Thoracic aorta (tissue), 2 donors: ENCODE data around the gene PTPRN2. TPM values are rescaled to one million over a fixed set of nuclear protein-coding genes. Genes with fewer than 3 reads are reported as not detected.

Experiments
- ATAC-seq: fragments of 150-250 bp; one replicate; pipeline ENCODE4 v1.8.0; 2017; ENCODE audit warnings: low read depth; ENCODE audit not compliant: insufficient number of reproducible peaks, low FRiP score
- DNase-seq: peaks from one replicate; pipeline ENCODE4 v3.0.0-alpha.2; 2020; ENCODE audit warnings: low spot score
- H3K27ac ChIP-seq, 2 donors: fragments of 200-600 bp; sonication (generic); 1 replicate in 1 of 2; 2 replicates in 1 of 2; pipeline ENCODE4 v1.5.1; 2016; ENCODE audit warnings: mild to moderate bottlenecking in 2 of 2, moderate library complexity in 2 of 2
- H3K27me3 ChIP-seq: fragments of 200-600 bp; sonication (generic); replicated peaks from 2 replicates; pipeline ENCODE4 v1.6.0; 2016; ENCODE audit warnings: mild to moderate bottlenecking; ENCODE audit not compliant: insufficient read depth
- H3K36me3 ChIP-seq: fragments of 200-600 bp; sonication (generic); one replicate; pipeline ENCODE4 v1.5.1; 2016
- H3K4me1 ChIP-seq, 2 donors: fragments of 200-600 bp; sonication (generic); 1 replicate in 1 of 2; 2 replicates in 1 of 2; pipeline versions ENCODE4 v1.5.1 to v1.6.0; 2016; ENCODE audit warnings: low read depth in 2 of 2, mild to moderate bottlenecking in 1 of 2; ENCODE audit not compliant: control insufficient read depth in 1 of 2
- H3K4me3 ChIP-seq: fragments of 200-600 bp; sonication (generic); 2 replicates; pipeline ENCODE4 v1.5.1; 2016; ENCODE audit warnings: mild to moderate bottlenecking
- H3K9me3 ChIP-seq: fragments of 200-600 bp; sonication (generic); 2 replicates; pipeline ENCODE4 v1.5.1; 2016
- total RNA-seq, 2 donors: library from RNA; depleted of rRNA; stranded (reverse); fragments of >200 nt; gene quantifications; one replicate each; pipeline versions ENCODE4 v1.1.0 to v1.2.3, GENCODE V29; 2016
- TF ChIP-seq, protein P1 (sequence below): fragments of 200-600 bp; sonication (generic); IDR thresholded peaks from one replicate; pipeline ENCODE4 v1.5.1; 2019; ENCODE audit warnings: antibody characterized with exemption

Gene PTPRN2
- total RNA-seq, 2 donors from 2014 or later: 2.2 to 3.1 TPM

DNA sequence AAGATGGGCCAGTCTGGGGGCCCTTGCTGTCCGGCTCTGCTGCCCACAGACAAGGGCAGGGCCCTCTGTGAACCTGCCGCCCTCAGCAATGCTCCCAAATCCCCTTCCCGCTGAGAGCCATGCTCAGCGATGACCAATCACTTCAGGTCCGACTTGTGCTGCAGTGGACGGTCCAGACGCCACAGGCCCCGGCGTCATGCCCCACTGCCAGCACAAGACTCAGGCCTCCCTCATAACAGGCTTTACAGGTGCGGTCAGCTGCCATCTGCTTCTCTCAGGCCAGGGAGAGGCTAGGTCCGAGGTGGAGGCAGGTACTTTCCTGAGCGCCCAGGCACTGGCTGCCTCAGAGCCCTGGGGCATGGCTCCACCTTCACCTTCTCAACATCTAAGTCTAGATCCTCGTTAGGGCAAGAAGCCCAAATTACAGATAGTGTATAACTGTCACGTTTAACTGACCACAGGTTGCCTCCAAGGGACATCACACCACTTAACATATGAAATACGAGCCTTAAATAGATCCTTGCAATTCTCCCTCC is 393.2 kb downstream of the PTPRN2 start:
- TF ChIP-seq, protein P1, sequence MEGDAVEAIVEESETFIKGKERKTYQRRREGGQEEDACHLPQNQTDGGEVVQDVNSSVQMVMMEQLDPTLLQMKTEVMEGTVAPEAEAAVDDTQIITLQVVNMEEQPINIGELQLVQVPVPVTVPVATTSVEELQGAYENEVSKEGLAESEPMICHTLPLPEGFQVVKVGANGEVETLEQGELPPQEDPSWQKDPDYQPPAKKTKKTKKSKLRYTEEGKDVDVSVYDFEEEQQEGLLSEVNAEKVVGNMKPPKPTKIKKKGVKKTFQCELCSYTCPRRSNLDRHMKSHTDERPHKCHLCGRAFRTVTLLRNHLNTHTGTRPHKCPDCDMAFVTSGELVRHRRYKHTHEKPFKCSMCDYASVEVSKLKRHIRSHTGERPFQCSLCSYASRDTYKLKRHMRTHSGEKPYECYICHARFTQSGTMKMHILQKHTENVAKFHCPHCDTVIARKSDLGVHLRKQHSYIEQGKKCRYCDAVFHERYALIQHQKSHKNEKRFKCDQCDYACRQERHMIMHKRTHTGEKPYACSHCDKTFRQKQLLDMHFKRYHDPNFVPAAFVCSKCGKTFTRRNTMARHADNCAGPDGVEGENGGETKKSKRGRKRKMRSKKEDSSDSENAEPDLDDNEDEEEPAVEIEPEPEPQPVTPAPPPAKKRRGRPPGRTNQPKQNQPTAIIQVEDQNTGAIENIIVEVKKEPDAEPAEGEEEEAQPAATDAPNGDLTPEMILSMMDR: no peak
- Histone ChIP-seq H3K9me3 (no peaks in the 10 kb centered on the region), H3K27me3 (no peaks in the 10 kb centered on the region), H3K4me1 (no peaks in the 10 kb centered on the region), H3K36me3 (no peaks in the 10 kb centered on the region), H3K4me3 (no peak overlapping the region), H3K27ac (no peak overlapping the region)
- DNase-seq (no peak), ATAC-seq (no peak)

DNA sequence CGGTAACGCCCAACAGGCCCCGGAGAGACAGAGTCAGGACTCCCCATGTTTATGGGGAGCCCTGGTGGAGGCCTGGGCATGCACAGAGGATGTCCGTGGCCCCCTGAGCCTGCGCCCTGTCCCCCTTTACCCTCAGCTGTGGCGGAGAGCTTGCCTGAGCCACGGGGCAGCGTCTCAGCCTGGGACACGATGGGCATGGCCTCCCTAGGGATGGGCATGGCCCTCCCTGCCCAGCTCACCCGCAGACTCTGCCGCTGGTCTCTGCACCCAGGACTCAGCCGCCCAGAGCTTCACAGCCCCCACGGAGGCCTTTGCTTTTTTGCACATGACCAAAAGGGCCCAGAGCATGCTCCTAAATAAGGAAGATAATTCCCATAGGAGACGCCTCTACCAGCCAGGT is 394.2 kb downstream of the PTPRN2 start:
- no peaks in the 10 kb centered on the region for H3K4me1 ChIP-seq
- no peaks in the 10 kb centered on the region for H3K9me3 ChIP-seq
- DNase-seq (no peak), ATAC-seq (no peak)
- no peak overlapping the region for H3K27ac ChIP-seq
- no peak overlapping the region for H3K4me3 ChIP-seq
- TF ChIP-seq, protein P1: no peak
- H3K36me3 ChIP-seq: no peaks in the 10 kb centered on the region
- no peaks in the 10 kb centered on the region for H3K27me3 ChIP-seq

DNA sequence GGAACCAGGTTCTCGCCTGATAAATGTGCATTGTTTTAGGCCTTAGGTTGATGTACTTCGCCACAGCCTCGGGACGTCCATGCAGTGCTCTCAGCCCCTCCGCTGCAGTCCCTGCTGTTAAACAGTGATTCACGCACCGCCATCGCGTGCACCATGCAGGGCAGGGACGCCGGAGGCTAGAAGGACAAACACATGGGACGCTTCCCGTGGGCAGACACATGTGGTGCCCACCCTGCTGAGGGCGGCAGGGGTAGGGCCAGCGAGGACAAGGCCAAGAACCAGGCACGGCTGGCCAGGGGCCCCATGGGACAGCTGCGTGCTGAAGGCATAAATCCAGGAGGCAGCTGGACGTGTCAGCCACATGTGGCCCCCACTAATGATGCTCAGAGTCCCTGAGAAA is 394.7 kb downstream of the PTPRN2 start:
- H3K4me1 ChIP-seq: no peaks in the 10 kb centered on the region
- no peak overlapping the region for H3K27ac ChIP-seq
- no peaks in the 10 kb centered on the region for H3K36me3 ChIP-seq
- no peak for ATAC-seq
- TF ChIP-seq, protein P1: no peak
- no peak for DNase-seq
- H3K27me3 ChIP-seq: no peaks in the 10 kb centered on the region
- H3K4me3 ChIP-seq: no peak overlapping the region
- H3K9me3 ChIP-seq: no peaks in the 10 kb centered on the region

DNA sequence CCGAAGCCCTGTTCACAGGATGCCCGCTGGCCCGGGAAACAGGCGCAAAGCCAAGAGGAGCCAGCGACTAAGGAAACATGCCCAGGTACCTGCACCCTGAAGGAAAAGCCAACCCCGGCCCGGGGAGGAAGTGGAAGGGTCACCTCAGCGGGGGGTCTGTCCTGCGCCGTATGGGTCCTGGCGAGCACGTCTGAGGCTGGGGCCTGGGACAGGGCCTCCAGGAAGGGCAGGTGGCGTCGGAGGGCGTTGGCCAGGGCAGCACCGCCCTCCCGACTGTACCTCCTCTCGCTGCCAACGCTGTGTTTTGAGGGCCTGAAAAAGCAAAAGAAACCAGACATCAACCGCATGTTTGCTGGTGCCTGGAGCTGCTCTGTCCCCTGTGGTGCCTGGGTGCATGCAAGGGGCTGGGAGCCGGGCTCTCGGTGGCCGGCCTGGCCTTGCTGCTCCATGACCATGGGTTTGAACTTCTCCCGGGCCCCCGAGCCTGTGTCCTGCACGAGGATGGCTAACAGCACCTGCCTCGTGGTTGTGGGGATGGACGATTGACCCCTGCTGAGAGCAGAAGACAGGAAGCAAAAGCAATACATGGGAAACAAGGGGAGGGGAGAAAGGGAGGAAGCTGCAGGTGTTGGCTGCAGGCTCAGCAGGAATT is 395.3 kb downstream of the PTPRN2 start:
- Histone ChIP-seq H3K27me3 (no peaks in the 10 kb centered on the region), H3K9me3 (no peaks in the 10 kb centered on the region), H3K4me3 (no peak overlapping the region), H3K27ac (no peak overlapping the region), H3K4me1 (no peaks in the 10 kb centered on the region), H3K36me3 (no peaks in the 10 kb centered on the region)
- DNase-seq (no peak), ATAC-seq (no peak)
- TF ChIP-seq, protein P1: no peak

DNA sequence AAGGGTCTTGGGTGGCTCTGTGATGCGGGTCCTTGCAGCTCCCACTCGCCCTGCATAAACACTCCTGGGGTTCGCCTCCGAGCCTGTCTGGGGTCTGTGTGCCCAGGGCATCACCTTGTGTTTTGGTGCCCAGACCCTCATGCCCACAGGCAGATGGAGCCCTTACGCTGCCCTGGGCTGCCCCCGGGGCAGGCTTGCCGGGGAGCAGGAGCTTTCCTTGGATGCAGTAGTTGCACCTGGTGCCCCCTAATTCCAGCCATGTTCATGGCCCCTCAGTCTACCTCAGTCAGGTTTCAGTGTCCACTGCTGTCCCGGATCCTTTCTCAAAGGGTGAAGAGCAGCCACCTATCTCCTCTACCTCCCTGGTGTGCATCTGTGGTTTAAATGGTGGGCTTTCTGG is 396.0 kb downstream of the PTPRN2 start:
- Histone ChIP-seq H3K36me3 (no peaks in the 10 kb centered on the region), H3K4me3 (no peak overlapping the region), H3K27ac (no peak overlapping the region), H3K27me3 (no peaks in the 10 kb centered on the region), H3K9me3 (no peaks in the 10 kb centered on the region), H3K4me1 (no peaks in the 10 kb centered on the region)
- DNase-seq: no peak
- TF ChIP-seq, protein P1: no peak
- ATAC-seq: no peak
